NCI-H2081 treated with DMSO at 0.1 percent for 48 hours (cell line): ENCODE data around the gene IVL.

ENCODE experiments used
- DNase-seq: peaks from one replicate; lab custom pipeline; 2025; lab: John Stamatoyannopoulos, UW

The IVL gene

DNA sequence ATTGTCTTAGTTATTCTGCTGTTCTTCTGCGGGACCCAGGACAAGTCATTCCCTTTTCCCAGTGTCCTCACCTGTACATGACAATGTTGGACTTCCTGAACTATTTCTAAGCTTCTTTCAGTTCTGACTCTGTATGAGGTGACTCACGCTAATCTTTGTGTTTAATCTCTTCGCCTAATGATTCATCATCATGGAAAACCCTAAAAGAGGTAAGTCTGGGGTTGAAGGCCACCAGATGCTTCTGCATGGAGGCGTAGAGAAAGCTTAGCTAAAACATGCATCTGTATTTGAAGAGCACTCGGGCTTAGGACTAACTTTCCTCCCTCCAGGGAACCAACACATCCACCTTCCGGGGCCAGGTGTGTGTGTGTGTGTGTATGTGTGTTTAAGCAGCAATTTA is 46.1 kb downstream of the IVL start:
- DNase-seq: no peak

DNA sequence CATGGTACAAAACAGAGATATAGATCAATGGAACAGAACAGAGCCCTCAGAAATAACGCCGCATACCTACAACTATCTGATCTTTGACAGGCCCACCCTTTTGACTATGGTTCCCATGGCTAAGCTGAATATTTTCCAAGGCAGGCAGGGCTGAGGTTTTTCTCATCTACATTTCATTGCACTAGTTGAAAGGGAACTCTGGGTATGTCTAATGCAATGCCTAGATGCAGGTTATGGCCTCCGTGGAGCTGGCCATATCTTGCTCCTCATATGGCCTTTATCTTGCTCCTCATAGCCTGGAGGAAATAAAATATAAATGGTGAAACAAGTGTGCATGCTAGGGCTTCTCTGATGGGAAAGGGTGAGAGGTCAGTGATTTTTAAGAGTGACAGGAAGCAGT is 49.2 kb downstream of the IVL start:
- DNase-seq: no peak

DNA sequence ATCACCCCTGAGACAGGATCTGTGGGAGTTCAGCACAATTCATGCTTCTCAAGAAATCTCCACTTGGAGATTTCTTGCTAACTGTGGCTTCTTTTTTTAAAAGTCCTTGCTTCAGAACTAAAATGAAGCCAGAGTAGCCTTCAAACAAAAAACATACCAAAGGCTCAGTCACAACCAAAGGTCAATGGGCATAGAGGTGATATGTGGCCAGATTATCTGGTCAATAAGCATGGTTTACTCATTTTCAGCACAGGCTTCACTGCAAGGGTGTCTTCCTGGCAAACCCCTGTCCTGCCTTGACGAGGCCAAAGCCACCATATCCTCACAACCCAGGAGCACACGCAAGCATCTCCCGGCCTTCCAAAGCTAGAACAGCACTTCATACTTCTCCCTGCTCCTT is 50.9 kb downstream of the IVL start:
- no peak for DNase-seq

DNA sequence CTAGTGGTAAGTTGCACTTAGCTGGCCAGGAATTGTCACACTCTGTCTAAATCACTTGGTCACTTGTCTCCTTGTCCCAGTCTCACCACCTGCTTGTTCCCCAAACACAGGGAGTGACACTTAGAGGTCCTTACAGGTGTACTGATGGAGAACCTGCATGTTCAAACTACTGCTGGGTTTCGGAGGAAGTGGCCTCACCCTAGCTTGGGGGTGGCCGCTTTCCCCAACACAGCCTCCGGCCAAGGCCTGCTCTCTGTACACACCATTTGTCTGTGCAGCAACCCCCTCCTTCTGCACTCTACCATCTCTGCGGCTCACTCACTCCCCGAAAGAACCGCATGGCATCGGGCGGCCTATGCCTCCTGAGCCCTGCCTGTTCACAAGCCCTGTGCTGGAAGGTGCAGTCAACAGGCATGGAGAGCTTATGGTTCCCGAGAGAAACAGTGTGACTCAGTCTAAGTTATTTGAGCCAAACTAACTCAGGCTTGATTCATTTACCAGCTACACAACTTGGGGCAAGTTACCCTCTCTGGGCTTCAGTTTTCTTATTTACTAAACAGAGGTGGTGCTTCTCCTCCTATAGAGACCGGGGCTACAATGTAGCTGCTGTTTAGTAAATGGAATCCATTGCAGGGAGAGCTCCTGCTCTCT is 51.6 kb downstream of the IVL start:
- no peak for DNase-seq

DNA sequence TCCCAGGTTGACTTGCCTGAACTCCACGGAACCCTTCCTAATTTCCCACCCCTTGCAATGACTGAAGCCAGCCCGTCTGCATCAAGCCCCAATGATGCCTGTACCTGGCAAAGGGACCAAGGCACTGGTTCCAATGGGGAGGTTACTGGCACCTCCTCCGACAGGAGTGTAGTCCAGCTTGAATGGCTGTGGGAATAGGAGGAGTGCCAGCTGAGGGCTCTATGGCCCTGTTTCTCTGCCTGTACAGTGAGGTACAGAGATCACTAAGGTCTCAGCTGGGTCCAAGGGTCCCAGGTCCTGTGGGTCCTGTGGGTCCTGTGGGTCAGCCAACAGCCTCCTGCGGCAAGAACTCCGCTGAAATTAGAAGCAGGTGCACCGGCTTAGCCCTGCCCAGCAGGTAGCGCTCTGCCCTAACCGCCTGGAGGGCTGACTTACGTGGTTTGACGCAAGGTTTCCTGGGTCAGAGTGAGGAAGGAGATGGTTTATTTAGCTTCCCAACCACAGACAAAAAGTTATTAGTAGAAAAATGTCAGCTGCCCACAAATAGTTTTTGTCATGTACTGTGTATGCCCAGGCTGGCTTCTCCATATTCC is 52.2 kb downstream of the IVL start:
- no peak for DNase-seq
